Epithelial cell of prostate (primary cell): ENCODE results near the gene C12orf43.
"Not testable (repeated sequence)": the region's sequence is repeated elsewhere in the genome, so short reads cannot be mapped to it uniquely, and the experiment has no call there.

Experiments used
- DNase-seq: peaks from one replicate; pipeline ENCODE4 v3.0.0-alpha.2; 2011; ENCODE audit warnings: low read depth, low spot score
- H3K27ac ChIP-seq: fragments of 450-650 bp; 2 replicates; pipeline ENCODE4 v1.5.1; 2017; ENCODE audit warnings: mild to moderate bottlenecking

Gene C12orf43, protein sequence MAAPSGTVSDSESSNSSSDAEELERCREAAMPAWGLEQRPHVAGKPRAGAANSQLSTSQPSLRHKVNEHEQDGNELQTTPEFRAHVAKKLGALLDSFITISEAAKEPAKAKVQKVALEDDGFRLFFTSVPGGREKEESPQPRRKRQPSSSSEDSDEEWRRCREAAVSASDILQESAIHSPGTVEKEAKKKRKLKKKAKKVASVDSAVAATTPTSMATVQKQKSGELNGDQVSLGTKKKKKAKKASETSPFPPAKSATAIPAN

GRCh38 chr12:121015825-121016766 is at the start of gene C12orf43:
TSS of gene C12orf43 (minus strand) at chr12:121016487. CDS start at chr12:121016474, 13 bp downstream.
- H3K27ac ChIP-seq = peak within 1 kb of the TSS; percentile 48
- peak; percentile 50 for DNase-seq

- H3K27ac ChIP-seq = no peak overlapping the region
- no peak for DNase-seq
Measured at GRCh38 chr12:121065345-121065744, 49.1 kb upstream of the C12orf43 start.

- H3K27ac ChIP-seq, DNase-seq: not testable (repeated sequence)
Measured at GRCh38 chr12:121064586-121064985, 48.3 kb upstream of the C12orf43 start.

DNA sequence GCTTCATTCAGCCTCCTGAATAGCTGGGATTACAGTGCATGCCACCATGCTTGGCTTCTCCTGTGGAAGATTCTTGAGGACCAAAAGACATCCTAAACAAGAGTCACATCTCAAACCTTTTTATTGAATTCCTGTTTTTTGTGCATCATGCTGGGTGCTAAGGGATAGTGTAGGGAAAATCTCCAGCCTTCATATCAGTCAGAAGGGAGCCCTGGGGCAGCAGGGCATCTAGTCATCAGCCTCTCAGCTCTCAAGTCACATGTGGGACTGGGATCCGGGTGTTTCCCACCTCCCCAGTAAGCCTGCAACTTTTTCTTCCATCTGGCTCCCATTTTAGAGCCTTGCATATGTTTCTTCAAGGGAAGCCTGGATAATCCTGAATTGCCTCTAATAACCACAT is 47.8 kb upstream of the C12orf43 start:
- H3K27ac ChIP-seq = no peak overlapping the region
- no peak for DNase-seq

- no peak overlapping the region for H3K27ac ChIP-seq
- no peak for DNase-seq
Measured at GRCh38 chr12:121062391-121063045, 46.2 kb upstream of the C12orf43 start.

GRCh38 chr12:121061831-121062230 is 45.5 kb upstream of the C12orf43 start:
- no peak for DNase-seq
- no peak overlapping the region for H3K27ac ChIP-seq

GRCh38 chr12:121060149-121061001 is 44.1 kb upstream of the C12orf43 start:
- no peak for DNase-seq
- no peak overlapping the region for H3K27ac ChIP-seq

- DNase-seq = no peak
- no peak overlapping the region for H3K27ac ChIP-seq
Measured at GRCh38 chr12:121059031-121059898, 43.0 kb upstream of the C12orf43 start.

DNA sequence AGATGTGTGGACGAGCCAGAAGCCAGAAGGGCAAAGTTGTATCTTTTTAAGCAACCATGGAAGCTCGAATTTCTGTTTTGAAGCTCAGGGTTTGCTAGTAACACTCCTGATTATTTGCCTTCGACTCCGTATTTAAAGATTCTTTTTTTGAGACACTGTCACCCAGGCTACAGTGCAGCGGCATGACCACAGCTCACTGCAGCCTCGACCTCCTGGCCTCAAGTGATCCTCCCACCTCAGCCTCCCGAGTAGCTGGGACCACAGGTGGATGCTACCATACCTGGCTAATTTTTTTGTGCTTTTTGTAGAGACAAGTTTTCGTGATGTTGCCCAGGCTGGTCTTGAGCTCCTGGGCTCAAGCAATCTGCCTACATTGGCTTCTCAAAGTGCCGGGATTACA is 41.5 kb upstream of the C12orf43 start:
- no peak overlapping the region for H3K27ac ChIP-seq
- DNase-seq = no peak

DNA sequence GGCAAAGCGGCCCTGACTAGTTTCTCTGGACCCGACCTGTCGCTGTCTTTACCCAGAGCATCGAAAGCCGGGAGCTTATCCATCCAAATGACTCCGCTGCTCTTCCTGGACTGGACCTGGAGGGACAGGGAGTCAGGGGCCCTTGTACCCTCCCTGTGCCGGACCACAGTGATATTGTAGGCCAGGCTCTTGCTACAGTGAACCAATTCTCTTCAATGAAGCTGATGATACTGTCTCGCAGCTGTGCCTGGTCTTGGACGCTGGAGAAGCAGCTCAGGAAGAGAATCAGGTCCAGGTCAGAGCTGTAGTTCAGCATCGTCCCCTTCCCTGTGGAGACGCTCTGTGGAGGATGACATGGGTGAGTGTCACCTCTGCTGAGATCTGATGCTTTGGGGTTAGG is 37.4 kb upstream of the C12orf43 start:
- no peak overlapping the region for H3K27ac ChIP-seq
- DNase-seq = no peak

GRCh38 chr12:121050725-121051124 is 34.4 kb upstream of the C12orf43 start:
- DNase-seq = no peak

GRCh38 chr12:121048442-121048841 is 32.2 kb upstream of the C12orf43 start:
- H3K27ac ChIP-seq = no peak overlapping the region
- no peak for DNase-seq

More at GRCh38 chr12:121050725-121051124, 34.4 kb upstream of the C12orf43 start:
- H3K27ac ChIP-seq = no peak overlapping the region

GRCh38 chr12:121047400-121047799 is 31.1 kb upstream of the C12orf43 start:
- not testable (repeated sequence) for DNase-seq

GRCh38 chr12:121043067-121043466 is 26.8 kb upstream of the C12orf43 start:
- no peak for DNase-seq
- H3K27ac ChIP-seq = no peak overlapping the region

More at GRCh38 chr12:121047400-121047799, 31.1 kb upstream of the C12orf43 start:
- H3K27ac ChIP-seq = not testable (repeated sequence)

GRCh38 chr12:121038861-121039668 is 22.8 kb upstream of the C12orf43 start, which contains the start of gene OASL:
TSS of gene OASL (minus strand) at chr12:121039246. CDS start at chr12:121038971, 275 bp downstream.
- H3K27ac ChIP-seq = peak within 1 kb of the TSS; percentile 58
- peak; percentile 80 for DNase-seq

- DNase-seq = no peak
- peak overlapping the region; percentile 87 for H3K27ac ChIP-seq
Measured at GRCh38 chr12:121036810-121037326, 20.6 kb upstream of the C12orf43 start.

DNA sequence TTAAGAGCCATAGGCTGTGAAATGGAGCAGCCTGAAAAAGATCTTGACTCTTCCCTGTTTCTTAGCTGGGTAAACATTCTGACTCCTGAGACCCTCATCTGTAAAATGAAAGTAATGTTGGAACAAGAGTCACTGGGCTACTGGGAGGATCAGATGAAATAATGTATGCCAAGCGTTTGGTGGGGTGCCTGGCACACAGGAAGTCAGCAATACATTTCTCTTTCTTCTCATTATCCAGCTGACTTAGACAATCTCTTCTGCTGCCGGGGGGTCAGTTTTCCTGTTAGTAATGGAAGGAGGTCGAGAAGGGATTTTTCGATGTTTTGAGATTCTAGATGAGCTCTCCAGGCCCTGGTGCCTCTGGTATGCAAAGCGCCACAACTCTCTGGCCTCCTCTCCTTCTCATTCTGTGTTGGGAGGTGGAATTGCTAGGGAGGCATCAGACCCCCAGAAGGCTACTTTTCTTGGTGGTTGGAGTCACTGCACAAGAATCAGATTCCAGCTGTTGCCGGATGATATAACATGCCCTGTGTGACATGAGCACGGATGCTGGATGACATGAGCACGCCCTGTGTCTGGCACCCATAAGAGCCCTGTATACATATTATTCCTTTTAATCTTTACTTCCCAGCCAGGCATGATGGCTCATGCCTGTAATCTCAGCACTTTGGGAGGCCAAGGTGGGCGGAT is 18.5 kb upstream of the C12orf43 start:
- H3K27ac ChIP-seq = peak overlapping the region; percentile 87
- DNase-seq = no peak
